Measurements from ENCODE around the gene THRA.
A peak's percentile ranks its signal among the peaks of the same experiment; 100 is the strongest.

THRA gene

DNA sequence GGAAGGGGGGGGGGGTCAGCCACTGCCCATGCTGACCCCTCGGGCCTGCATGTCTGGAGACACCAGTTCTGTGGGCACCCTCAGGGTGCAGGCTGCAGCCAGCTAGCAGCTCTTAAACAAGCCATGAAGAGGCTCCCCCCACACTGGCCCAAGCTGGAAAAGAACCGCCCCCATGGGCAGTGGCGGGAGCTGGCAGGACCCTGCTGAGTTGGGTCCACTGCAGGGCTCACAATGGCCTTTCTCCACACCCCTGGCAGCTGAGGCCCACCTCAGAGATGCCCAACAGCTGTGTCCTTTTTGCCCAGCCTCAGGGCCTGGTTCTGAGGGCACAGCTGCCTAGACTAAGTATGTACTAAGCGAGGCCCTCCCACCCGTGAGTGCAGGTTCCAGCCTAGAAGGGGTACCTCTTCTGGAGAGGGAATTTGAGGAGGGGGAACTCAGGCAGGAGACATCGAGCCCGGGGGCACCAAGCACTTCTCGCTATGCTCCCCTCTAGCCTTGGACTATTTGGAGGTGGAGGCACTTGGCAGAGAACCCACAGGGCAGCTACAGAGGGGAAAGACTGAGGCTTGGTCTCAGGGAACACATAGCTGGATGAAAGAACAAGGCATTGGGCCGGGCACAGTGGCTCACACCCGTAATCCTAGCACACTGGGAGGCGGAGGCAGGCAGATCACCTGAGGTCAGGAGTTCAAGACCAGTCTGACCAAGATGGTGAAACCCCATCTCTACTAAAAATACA, 3.2 kb downstream of the THRA start:
- no peak for DNase-seq

DNA sequence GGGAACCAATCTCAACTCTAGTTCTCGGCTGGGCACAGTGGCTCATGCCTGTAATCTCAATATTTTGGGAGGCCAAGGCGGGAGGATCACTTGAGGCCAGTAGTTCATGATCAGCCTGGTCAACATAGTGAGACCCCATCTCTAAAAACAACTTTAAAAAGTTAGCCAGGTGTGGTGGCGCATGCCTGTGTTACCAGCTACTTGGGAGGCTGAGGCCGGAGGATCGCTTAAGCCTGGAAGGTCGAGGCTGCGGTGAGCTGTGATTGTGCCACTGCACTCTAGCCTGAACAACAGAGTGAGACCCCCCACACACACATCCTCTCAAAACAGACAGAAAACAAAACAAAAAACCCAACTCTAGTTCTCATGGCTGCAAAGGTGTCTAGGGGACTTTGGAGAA, 4.9 kb downstream of the THRA start:
- DNase-seq = no peak

GRCh38 chr17:40068129-40068581, 5.4 kb downstream of the THRA start:
- DNase-seq = no peak

- no peak for DNase-seq
Observed at GRCh38 chr17:40068584-40068916, 5.8 kb downstream of the THRA start.

DNA sequence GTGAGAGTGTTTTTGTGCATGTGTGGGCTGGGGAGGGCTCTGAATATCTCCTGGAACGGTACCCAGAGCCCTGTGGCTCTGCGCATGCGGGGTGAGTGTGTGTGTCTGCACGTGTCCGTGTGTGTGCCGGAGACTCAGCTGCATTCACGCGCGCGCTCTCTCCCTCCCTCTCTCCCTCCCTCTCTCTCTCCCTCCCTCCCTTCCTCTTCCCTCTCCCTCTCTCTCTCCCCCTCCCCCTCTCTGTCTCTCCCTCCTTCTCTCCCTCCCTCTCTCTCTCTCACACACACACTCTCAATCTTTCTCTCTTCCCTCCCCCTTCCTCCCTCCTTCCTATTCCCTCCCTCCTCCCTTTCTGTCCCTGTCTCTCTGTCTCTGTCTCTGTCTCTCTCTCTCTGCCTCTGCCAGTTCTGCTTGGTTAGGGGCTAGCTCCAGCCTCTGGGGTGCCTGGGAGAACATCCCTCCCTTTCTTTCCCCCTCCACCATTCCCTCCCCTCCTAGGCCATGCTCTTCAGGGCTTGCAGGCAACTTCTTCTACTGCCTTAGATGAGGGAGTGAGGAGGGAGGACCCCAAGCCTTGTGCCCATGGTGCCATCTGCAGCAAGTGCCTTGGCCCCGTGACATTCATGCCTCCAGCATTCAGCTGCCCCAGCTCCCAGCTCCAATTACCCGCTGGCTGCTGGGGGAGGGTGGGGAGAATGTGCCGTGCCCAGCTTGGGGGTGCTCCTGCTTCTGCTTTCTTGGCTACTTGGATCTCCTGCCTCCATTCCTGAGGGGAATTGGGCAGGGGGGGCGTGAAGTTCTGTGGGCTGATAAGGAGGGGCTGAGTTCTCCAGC, 6.4 kb downstream of the THRA start:
- DNase-seq = no peak

DNA sequence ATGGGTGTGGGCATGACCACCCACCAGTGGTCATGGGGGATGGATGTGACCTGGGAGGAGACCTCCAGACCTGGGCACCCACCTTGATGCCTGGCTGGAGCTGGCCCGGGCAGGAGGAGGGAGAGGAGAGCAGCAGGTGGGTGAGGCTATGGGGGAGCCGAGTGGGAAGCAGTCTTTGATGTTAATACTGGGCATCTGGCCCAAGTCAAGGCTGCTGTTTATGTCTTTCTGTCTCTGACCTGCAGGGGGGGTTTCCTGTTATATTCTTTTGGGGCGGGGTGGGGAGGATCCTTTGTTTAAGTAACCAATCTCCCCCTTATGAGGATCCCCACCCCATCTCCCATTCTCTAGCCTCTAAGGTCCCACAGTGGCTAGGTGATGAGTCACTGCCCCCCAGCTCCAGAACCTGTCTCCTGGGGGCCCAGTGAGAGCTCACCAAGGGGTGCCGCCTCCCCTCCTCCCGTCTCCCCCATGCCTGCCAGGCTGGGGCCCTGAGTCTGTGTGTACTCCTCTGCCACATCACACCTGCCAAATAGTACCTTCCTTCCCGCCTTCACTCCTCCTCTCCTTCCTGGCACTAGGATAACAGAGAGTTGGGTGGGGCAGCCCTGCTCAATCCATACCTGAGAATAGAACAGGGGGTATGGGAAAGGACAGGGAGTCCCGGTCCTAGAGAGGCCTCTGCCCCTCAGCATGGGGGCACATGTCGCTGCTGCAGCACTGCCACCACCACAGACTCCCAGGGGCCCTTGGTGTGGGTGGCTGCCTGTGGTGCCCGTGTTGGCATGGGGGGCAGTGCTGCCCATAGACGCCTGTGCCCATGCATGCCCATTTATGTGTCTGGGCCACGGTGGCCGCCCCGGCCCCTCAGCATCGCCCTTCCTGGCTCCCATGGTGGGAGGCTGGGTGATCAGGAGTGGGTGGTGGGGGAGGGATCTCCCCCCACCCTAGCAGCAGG, 7.3 kb downstream of the THRA start:
- DNase-seq = peak in 1 of 2 experiments; percentile 26

GRCh38 chr17:40070709-40071312, 8.0 kb downstream of the THRA start:
- no peak for DNase-seq

DNA sequence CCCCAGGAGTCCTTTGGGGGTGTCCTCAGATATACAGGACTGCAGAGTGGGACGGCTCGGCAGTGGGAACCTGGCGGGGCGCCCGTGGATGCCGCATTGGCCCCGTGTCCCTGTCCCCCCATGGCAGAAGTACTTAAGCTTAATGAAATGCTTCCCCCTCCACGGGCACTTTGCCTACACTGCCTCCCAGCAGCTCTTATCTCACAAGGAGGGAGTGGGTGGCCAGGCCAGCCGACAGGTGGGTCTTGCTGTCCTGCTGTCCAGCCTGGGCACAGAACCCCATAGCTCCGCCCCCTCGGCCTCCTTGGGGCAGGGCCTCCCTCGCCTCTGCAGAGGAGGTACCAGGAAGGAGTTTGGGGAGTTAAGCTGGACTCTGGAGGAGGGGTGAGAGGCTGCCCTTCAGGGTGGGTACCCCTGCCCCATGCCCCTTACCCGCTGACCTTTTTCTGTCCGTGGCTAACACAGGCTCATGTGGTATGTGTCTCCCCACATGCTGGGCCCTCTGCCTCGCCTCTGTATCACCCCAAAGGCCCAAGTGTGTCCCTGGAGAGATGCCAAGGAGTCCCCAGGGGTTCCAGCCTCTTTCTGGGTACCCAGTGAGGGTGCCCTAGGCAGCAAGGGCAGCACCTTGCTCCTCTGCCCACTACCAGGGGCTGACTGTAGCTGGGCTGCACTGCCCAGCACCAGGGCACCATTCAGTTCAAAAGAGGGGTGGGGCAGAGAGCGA, 8.7 kb downstream of the THRA start:
- DNase-seq = peak in 1 of 2 experiments; percentile 14

DNA sequence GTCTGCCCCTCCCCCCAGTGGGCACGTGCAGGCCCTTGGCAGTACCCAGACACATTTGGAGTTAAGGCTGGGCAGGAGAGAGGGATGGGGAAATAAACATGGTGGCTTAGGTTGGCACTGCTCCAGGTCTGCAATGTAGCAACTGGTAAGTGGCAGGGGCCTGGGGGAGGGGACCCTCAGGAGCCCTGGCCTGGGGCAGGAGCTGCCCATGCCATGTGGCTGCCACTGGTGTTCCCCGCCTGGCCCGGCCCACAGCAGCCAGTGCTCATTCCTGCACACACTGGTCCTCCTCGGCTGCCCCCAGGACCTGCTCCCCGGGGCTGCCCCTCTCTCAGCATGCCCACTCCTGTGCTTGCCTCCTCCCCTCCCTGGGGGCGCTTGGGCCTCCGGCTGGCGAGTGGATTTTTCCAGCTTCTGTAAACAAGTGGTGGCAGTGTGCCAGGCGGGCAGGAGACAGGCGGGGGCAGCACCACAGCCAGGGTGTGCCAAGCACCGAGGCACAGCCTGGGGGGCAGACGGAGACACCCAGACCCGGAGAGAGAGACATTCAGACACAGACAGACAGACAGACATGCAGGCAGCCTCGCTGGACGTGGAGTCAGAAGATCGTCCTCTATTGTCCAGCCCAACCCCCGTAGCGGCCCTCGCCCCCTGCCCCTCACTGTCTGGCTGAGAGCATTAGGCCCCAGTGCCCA, 9.4 kb downstream of the THRA start:
- peak in 1 of 2 experiments; percentile 19 for DNase-seq

DNA sequence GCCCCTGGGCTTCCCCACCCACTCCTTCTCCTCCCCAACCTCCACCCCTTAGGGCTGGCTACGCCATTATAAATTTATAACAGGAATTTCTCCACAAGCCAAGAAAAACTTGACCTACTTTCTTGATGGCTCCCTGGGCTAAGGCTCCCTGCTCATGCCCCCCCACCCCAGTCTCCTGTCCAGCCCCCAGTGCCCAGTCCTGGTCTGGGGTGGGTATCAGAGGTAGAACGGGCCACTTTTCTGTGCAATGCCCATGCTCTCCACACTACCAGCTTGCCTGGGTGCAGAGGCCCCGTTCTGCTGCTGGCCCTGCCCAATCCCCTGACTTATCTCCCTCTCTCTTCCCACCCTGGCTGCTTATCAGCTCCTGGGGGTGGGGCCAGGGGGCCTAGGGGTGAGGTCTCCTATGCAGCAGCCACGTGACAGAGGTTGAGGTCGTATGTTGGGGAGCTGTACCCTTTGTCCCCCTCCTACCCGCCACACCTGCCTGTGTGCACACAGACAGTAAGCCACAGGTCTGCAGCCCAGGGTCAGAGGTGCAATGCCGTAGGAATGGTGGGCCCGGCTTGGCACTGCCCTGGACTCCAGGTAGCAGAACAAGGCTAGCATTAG, 10.1 kb downstream of the THRA start:
- DNase-seq = no peak

DNA sequence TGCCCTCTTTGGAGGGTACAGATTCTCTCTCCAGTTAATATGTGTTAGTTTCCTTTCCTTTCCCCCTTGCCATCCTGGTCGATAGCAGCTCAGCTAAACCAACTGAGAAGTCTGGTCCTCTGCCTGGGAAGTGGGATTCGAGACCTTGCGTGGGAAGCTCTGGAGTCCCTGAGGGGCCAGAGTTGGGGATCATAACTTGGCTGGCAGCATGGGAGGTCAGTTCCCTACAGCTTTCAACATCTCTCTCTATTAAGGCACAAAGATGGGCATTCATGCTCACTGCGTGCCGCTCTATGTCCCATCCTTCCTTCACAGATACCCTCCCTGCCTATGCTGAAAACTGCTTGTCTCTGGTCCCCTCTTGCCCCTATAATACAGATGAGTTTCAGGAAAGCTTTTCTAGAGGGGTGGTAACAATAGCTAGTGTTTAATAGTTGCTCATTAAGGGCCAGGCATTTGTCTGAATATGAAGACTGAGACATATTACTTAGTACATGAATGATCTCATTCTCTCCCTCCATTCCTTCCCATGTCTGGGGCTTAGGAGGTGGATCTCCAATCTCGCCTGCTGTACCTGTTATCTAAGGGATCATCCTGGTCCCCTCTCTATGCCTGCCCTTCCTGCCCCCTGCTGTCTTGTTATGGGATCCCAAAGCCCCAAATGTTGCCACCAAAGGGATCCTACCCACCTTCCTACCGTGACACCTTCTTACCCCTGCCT, 10.8 kb downstream of the THRA start:
- no peak for DNase-seq

DNA sequence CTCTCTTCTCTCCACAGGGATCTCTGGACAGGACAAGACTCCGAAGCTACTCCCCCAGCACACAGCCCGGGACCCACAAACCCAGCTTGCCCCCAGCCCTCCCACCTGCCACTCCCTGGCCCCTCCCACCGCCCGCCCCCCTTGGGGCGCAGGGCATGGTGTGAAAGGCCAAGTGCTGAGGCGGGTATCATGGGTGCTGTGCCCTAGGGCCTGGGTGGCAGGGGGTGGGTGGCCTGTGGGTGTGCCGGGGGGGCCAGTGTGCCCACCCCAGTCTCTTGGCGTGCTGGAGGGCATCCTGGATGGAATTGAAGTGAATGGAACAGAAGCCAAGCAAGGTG, 11.4 kb downstream of the THRA start:
- no peak for DNase-seq

- DNase-seq = no peak
Observed at GRCh38 chr17:40074871-40075200, 12.1 kb downstream of the THRA start.

DNA sequence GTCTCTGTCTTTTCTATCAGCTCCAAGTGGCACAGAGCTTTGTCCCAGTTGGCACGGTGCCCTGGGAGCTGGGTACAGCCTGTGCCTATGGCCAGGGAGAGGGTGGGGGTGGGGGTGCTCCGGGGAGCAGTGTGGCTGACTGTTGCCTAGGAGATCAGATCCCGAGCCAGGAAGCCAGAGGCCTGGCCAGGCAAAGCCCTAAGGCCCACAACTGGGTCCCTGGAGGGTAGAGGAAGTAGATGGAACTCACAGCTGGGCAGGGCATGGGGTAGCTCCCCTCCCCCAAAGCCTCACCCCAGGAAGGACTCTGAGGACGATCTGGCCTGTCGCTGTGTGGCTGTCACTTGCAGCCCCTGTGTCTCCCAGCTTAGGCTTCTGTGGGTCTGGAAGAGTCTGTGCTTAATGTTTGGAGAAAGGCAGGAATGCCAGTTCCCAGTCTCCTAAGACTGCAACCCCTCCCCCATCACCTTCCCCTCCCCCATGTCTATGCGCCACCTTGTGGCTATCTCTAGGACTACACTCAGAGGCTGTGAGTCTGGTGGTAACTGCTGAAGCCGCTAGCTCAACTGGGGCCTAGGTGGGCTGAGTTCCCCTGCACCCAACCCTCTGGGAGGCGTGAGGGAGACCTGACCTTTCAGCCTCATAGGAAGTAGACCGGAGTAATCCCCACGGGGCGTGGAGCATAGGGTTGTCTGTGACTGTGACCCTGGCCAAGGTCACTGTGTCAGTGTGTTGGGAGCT, 12.6 kb downstream of the THRA start:
- peak in 1 of 2 experiments; percentile 24 for DNase-seq

DNA sequence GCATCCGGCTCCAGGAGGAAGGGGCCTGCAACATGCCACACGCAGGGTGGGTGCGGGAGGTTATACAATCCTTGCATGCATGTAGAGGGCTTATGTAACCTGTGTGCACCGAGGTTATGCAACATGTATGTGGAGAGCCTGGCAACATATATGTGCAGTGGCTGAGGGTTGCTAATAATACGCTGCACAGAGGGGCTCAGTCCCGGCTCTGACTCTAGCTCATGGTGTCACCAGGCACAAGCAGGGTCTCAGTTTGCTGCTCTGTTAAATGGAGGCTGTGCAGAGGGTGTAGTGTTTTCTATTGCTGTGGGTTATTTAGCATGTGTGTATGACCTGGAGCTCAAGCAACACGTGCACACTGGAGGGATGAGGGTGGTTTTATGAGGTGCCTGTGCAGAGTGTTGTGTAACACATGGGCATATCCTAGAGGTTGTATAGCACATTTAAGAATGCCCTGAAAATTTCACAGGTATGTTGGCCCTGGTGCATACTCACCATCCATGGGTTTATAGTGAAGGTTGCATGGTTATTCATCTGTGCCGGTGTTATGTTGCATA, 13.3 kb downstream of the THRA start:
- no peak for DNase-seq

- no peak for DNase-seq
Observed at GRCh38 chr17:40076591-40076990, 13.8 kb downstream of the THRA start.

DNA sequence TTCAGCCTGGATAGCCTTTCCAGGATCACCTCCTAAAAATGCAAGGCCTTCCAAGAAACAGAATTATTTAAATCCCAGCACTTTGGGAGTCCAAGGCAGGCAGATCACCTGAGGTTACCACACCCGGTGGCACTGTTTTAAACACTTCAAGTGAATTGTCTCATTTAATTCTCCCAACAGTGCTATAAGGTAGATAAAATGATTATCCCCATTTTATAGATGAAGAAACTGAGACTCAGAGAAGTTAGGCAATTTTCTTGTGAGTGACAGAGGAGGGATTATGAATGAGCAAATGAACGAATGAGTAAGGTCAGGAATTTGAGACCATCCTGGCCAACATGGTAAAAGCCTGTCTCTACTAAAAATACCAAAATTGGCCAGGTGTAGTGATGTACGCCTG, 16.8 kb downstream of the THRA start:
- DNase-seq = no peak

GRCh38 chr17:40084477-40084876, 21.7 kb downstream of the THRA start:
- no peak for DNase-seq
